K562 (cell line): ENCODE results near the gene TAF11. TPM values are rescaled to one million over a fixed set of nuclear protein-coding genes. Genes with fewer than 3 reads are reported as not detected.

Source experiments
- CAMTA2 ChIP-seq: fragments of 250-450 bp; sonication (Bioruptor Pico); conservative IDR thresholded peaks from 2 replicates; pipeline ENCODE4 v1.5.1; 2022
- CREB3 ChIP-seq: fragments of 450-650 bp; conservative IDR thresholded peaks from 2 replicates; pipeline ENCODE4 v1.6.1; 2016; ENCODE audit warnings: missing genetic modification characterization, low read depth, mild to moderate bottlenecking, missing compliant biosample characterization, moderate library complexity
- GABPB1 ChIP-seq: sonication (generic); formaldehyde crosslinking; IDR thresholded peaks from 2 replicates; pipeline ENCODE4 v1.8.0; 2022; ENCODE audit warnings: mild to moderate bottlenecking, missing genetic modification reagents
- IRF2 ChIP-seq: sonication (generic); formaldehyde crosslinking; IDR thresholded peaks from 2 replicates; pipeline ENCODE4 v1.8.1; 2022; ENCODE audit warnings: mild to moderate bottlenecking, missing genetic modification reagents
- KDM2B ChIP-seq: fragments of 250-450 bp; sonication (Bioruptor Pico); IDR thresholded peaks from 2 replicates; pipeline ENCODE4 v1.8.0; 2021; ENCODE audit warnings: mild to moderate bottlenecking, moderate library complexity
- MBD2 ChIP-seq: sonication (generic); IDR thresholded peaks from 2 replicates; pipeline ENCODE4 v1.6.1; 2016; ENCODE audit warnings: low read depth, borderline replicate concordance
- NR2C2 ChIP-seq, 2 experiments: fragments of 200-800 bp in 1 of 2; sonication (Bioruptor generic) in 1 of 2; sonication (generic) in 1 of 2; formaldehyde crosslinking in 1 of 2; IDR thresholded peaks; 2 replicates each; pipeline versions ENCODE4 v1.6.1 to v1.8.0; 2016 to 2022; ENCODE audit warnings: mild to moderate bottlenecking in 1 of 2, missing compliant biosample characterization in 1 of 2, missing genetic modification characterization in 1 of 2, missing genetic modification reagents in 1 of 2
- NR3C1 ChIP-seq: sonication (generic); formaldehyde crosslinking; IDR thresholded peaks from 2 replicates; pipeline ENCODE4 v1.8.1; 2022; ENCODE audit warnings: missing genetic modification reagents
- PREB ChIP-seq: sonication (generic); formaldehyde crosslinking; IDR thresholded peaks from 2 replicates; pipeline ENCODE4 v1.8.1; 2023; ENCODE audit warnings: mild to moderate bottlenecking, missing genetic modification reagents
- PTTG1 ChIP-seq: fragments of 450-650 bp; IDR thresholded peaks from 2 replicates; pipeline ENCODE4 v1.6.1; 2016; ENCODE audit warnings: low read depth, mild to moderate bottlenecking, missing genetic modification characterization, missing compliant biosample characterization
- SLC30A9 ChIP-seq: fragments of 250-450 bp; sonication (Bioruptor Pico); IDR thresholded peaks from 2 replicates; pipeline ENCODE4 v1.8.0; 2022; ENCODE audit warnings: mild to moderate bottlenecking, moderate library complexity
- STAT5A ChIP-seq: IDR thresholded peaks from 2 replicates; pipeline ENCODE4 v1.6.1; 2012; ENCODE audit warnings: low read length, inconsistent platforms, borderline replicate concordance
- THRAP3 ChIP-seq: fragments of 450-650 bp; IDR thresholded peaks from 2 replicates; pipeline ENCODE4 v1.6.1; 2016; ENCODE audit warnings: mild to moderate bottlenecking, inconsistent platforms, borderline replicate concordance
- ZNF644 ChIP-seq: fragments of 200-800 bp; sonication (Bioruptor generic); IDR thresholded peaks from 2 replicates; pipeline ENCODE4 v1.6.1; 2016; ENCODE audit warnings: low read depth, missing genetic modification characterization, missing compliant biosample characterization
- ZNF699 ChIP-seq: fragments of 250-450 bp; sonication (Bioruptor Pico); IDR thresholded peaks from 2 replicates; pipeline ENCODE4 v1.8.0; 2021; ENCODE audit warnings: mild to moderate bottlenecking, moderate library complexity; ENCODE audit not compliant: insufficient replicate concordance
- polyA plus RNA-seq, 8 experiments: library from polyadenylated mRNA; depleted of rRNA in 4 of 8; stranded (reverse) in 5 of 8; unstranded in 3 of 8; fragments of >200 nt; fragmentation: Nextera tagmentation in 2 of 8; fragmentation: Illumina TruSeq in 1 of 8; extraction: Ambion mirVana in 2 of 8; extraction: Trizol in 1 of 8; gene quantifications; 2 replicates each; pipeline versions ENCODE4 v1.2.1 to v1.2.3, GENCODE V29; 2011 to 2014; ENCODE audit warnings: inconsistent platforms in 1 of 8, missing spikeins in 1 of 8
- total RNA-seq, 7 experiments: library from RNA; depleted of rRNA in 6 of 7; stranded (reverse); fragments of >200 nt in 6 of 7; fragmentation: Illumina TruSeq in 2 of 7; extraction: Trizol in 2 of 7; gene quantifications; 2 replicates each; pipeline versions ENCODE4 v1.2.1 to v1.2.3, GENCODE V29; 2011 to 2021; ENCODE audit warnings: low replicate concordance in 1 of 7
- TF ChIP-seq, protein P1 (sequence below): fragments of 450-650 bp; IDR thresholded peaks from 2 replicates; pipeline ENCODE4 v1.6.1; 2016; ENCODE audit warnings: mild to moderate bottlenecking
- TF ChIP-seq, protein P2 (sequence below): fragments of 200-400 bp; formaldehyde crosslinking; IDR thresholded peaks from 2 replicates; pipeline ENCODE4 v1.6.1; 2017; ENCODE audit warnings: mild to moderate bottlenecking, low read depth, low read length, moderate library complexity
- TF ChIP-seq, protein P3 (sequence below): fragments of 450-650 bp; IDR thresholded peaks from 2 replicates; pipeline ENCODE4 v1.7.1; 2018; ENCODE audit warnings: mild to moderate bottlenecking, low read depth; ENCODE audit not compliant: partially characterized antibody

TAF11 gene
- total and polyA plus RNA-seq, 9 of the 15 experiments (the other 6 are each of a cell fraction or from before 2014, with no cell fraction given): 40.9 to 91.9 (median 71.9) TPM

GRCh38 chr6:34839666-34840352 is 48.0 kb downstream of the TAF11 start (continued):
- no peak for TF ChIP-seq NR2C2 (CRISPR knock-in tag; IDR thresholded peaks at IDR 0.05)
- TF ChIP-seq NR2C2 (tag; IDR thresholded peaks at IDR 0.05): no peak
- no peak for TF ChIP-seq ZNF699 (CRISPR knock-in tag)
- TF ChIP-seq, protein P1, sequence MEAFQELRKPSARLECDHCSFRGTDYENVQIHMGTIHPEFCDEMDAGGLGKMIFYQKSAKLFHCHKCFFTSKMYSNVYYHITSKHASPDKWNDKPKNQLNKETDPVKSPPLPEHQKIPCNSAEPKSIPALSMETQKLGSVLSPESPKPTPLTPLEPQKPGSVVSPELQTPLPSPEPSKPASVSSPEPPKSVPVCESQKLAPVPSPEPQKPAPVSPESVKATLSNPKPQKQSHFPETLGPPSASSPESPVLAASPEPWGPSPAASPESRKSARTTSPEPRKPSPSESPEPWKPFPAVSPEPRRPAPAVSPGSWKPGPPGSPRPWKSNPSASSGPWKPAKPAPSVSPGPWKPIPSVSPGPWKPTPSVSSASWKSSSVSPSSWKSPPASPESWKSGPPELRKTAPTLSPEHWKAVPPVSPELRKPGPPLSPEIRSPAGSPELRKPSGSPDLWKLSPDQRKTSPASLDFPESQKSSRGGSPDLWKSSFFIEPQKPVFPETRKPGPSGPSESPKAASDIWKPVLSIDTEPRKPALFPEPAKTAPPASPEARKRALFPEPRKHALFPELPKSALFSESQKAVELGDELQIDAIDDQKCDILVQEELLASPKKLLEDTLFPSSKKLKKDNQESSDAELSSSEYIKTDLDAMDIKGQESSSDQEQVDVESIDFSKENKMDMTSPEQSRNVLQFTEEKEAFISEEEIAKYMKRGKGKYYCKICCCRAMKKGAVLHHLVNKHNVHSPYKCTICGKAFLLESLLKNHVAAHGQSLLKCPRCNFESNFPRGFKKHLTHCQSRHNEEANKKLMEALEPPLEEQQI: no peak
- TF ChIP-seq CAMTA2 (CRISPR knock-in tag): no peak
- TF ChIP-seq, protein P2, sequence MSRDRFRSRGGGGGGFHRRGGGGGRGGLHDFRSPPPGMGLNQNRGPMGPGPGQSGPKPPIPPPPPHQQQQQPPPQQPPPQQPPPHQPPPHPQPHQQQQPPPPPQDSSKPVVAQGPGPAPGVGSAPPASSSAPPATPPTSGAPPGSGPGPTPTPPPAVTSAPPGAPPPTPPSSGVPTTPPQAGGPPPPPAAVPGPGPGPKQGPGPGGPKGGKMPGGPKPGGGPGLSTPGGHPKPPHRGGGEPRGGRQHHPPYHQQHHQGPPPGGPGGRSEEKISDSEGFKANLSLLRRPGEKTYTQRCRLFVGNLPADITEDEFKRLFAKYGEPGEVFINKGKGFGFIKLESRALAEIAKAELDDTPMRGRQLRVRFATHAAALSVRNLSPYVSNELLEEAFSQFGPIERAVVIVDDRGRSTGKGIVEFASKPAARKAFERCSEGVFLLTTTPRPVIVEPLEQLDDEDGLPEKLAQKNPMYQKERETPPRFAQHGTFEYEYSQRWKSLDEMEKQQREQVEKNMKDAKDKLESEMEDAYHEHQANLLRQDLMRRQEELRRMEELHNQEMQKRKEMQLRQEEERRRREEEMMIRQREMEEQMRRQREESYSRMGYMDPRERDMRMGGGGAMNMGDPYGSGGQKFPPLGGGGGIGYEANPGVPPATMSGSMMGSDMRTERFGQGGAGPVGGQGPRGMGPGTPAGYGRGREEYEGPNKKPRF: no peak
- TF ChIP-seq PTTG1: peak; percentile 52; the same call in 1 of the 2 replicates
- no peak for TF ChIP-seq THRAP3
- TF ChIP-seq SLC30A9: no peak
- TF ChIP-seq GABPB1 (CRISPR knock-in tag): no peak
- peak; percentile 63; the same call in 1 of the 2 replicates for TF ChIP-seq CREB3 (tag)
- TF ChIP-seq IRF2: no peak
- no peak for TF ChIP-seq STAT5A
- no peak for TF ChIP-seq PREB
- no peak for TF ChIP-seq MBD2
- no peak for TF ChIP-seq KDM2B
- TF ChIP-seq NR3C1: no peak
- peak; percentile 51; the same call in 1 of the 2 replicates for TF ChIP-seq ZNF644 (tag)
- TF ChIP-seq, protein P3, sequence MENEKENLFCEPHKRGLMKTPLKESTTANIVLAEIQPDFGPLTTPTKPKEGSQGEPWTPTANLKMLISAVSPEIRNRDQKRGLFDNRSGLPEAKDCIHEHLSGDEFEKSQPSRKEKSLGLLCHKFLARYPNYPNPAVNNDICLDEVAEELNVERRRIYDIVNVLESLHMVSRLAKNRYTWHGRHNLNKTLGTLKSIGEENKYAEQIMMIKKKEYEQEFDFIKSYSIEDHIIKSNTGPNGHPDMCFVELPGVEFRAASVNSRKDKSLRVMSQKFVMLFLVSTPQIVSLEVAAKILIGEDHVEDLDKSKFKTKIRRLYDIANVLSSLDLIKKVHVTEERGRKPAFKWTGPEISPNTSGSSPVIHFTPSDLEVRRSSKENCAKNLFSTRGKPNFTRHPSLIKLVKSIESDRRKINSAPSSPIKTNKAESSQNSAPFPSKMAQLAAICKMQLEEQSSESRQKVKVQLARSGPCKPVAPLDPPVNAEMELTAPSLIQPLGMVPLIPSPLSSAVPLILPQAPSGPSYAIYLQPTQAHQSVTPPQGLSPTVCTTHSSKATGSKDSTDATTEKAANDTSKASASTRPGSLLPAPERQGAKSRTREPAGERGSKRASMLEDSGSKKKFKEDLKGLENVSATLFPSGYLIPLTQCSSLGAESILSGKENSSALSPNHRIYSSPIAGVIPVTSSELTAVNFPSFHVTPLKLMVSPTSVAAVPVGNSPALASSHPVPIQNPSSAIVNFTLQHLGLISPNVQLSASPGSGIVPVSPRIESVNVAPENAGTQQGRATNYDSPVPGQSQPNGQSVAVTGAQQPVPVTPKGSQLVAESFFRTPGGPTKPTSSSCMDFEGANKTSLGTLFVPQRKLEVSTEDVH: no peak
